Dendritic cell treated with granulocyte-macrophage colony-stimulating factor and Interleukin-4, amounts not matched to agents 40 ng/mL and 50 ng/mL, for 4 days (primary cell): Measurements from ENCODE around the gene GTPBP6.

Source experiments
- H3K27ac Mint-ChIP-seq: one replicate; pipeline ENCODE4 v1.8.0; 2022; ENCODE audit warnings: mild to moderate bottlenecking, mixed read lengths
- H3K27me3 Mint-ChIP-seq: one replicate; pipeline ENCODE4 v1.8.0; 2022; ENCODE audit warnings: mild to moderate bottlenecking, mixed read lengths
- H3K36me3 Mint-ChIP-seq: one replicate; pipeline ENCODE4 v1.8.0; 2022; ENCODE audit warnings: low read depth, mixed read lengths
- H3K4me1 Mint-ChIP-seq: one replicate; pipeline ENCODE4 v1.8.0; 2022; ENCODE audit warnings: low read depth, mixed read lengths
- H3K4me3 Mint-ChIP-seq: one replicate; pipeline ENCODE4 v1.8.0; 2022; ENCODE audit warnings: mild to moderate bottlenecking, moderate library complexity, mixed read lengths
- H3K9me3 Mint-ChIP-seq: one replicate; pipeline ENCODE4 v1.8.0; 2022; ENCODE audit warnings: mixed read lengths
- intact Hi-C: fragments of 100-400 bp; cut with micrococcal nuclease; formaldehyde crosslinking; loops from one replicate; pipeline ENCODE4 v1.15.0; 2022

The GTPBP6 gene

GRCh38 chrX:323721-324628 lies 5.4 kb upstream of the GTPBP6 start:
- intact Hi-C loops, result no loop called here
- H3K27ac Mint-ChIP-seq, result no peak overlapping the region
- peaks cover 11% of the 10 kb centered on the region for H3K36me3 Mint-ChIP-seq
- H3K9me3 Mint-ChIP-seq, result no peaks in the 10 kb centered on the region
- H3K4me1 Mint-ChIP-seq, result peaks cover 29% of the 10 kb centered on the region
- H3K27me3 Mint-ChIP-seq, result peaks cover 48% of the 10 kb centered on the region
- H3K4me3 Mint-ChIP-seq, result peak overlapping the region; percentile 27

DNA sequence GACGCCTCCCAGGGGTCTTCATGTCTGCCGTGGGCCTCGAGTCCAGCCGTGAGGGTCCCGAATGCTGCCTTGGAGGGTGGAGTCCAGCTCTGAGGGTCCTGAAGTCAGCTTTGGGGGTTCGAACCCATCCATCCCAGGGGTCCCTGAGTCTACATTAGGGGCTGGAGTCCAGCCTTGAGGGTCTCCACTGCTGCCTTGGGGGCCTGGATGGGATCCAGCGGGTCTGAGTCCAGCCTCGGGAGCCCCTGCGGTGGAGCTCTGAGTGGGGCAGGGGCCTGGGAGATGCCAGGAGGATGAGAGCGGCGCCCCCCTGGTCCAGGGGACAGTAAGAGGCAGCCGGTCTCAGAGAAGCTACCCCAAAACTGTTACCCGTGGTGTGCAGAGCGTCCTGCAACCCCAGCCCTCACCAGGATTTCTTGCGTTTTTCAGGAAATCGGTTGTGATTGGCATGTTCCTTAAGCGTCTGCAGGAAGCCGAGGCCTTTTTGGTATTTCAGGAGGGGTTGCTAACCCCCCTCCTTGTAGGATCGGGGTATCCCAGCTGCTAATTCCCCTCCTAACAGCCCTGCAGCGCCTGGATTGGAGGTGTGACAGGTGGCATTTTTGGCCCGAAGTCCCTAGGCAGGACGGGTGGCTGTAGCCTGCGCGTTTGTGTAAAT lies 1.7 kb upstream of the GTPBP6 start:
- Mint-ChIP-seq H3K9me3 (no peaks in the 10 kb centered on the region), H3K27me3 (peaks cover 37% of the 10 kb centered on the region), H3K4me1 (peaks cover 27% of the 10 kb centered on the region), H3K36me3 (peaks cover 21% of the 10 kb centered on the region), H3K4me3 (peak overlapping the region; percentile 82), H3K27ac (peak overlapping the region; percentile 84)
- intact Hi-C loops, result no loop called here

DNA sequence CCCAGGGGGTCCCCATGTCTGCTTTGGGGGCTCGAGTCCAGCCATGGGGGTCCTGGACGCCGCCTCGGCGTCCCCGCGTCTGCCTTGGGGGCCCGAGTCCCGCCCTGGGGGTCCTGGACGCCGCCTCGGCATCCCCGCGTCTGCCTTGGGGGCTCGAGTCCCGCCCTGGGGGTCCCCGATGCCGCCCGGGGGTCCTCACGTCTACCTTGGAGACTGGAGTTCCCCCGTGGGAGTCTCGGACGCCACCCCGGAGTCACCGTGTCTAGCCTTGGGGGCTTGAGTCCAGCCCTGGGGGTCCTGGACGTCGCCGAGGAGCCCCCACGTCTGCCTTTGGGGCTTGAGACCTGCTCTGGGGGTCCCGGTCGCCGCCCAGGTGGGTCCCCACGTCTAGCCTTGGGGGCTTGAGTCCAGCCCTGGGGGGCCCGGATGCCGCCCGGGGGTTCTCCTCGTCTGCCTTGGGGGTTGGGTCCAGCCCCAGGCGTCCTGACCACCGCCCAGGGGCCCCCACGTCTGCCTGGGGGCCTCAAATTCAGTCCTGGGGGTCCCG lies 1.1 kb upstream of the GTPBP6 start:
- Mint-ChIP-seq H3K9me3 (no peaks in the 10 kb centered on the region), H3K4me1 (peaks cover 21% of the 10 kb centered on the region), H3K4me3 (peak overlapping the region; percentile 82), H3K27me3 (peaks cover 32% of the 10 kb centered on the region), H3K27ac (peak overlapping the region; percentile 84), H3K36me3 (peaks cover 21% of the 10 kb centered on the region)
- intact Hi-C loops, result loop anchor here (2.0 kb wide), 1 partner anchor 45 kb away; no protein-coding TSS in a partner anchor

DNA sequence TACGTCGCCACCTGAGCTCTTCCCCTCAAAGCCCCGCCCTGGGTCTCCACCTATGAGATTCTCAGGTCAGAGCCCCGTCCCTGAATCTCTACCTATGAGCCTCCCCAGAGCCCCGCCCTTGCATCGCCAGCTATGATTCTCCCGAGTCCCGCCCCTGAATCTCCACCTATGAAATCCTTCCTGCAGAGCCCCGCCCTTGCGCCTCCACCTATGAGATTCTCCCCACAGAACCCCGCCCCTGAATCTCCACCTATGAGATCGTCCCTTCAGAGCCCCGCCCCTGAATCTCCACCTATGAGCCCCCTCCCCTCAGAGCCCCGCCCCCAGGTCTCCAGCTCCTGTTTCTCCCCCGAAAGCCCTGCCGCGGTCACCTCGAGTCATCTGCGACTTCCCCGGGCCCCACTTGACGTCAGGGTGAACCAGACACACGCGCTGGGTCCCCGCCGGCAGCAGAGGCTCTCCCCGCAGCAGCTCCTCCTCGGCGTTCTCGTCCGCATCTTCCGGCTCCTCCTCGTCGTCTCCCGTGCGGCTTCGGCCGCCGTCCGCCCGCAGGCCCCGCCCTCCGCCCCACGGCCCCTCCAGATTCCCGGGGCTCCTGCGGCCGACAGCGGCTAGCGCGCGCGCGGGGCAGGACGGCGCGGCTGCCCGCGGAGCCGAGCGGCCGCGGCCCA lies 393 bp downstream of the GTPBP6 start:
- H3K27me3 Mint-ChIP-seq, result peaks cover 19% of the 10 kb centered on the region
- H3K9me3 Mint-ChIP-seq, result no peaks in the 10 kb centered on the region
- intact Hi-C loops, result loop anchor here (1.0 to 2.0 kb wide), 3 partner anchors 35 to 69 kb away; no protein-coding TSS in a partner anchor
- H3K36me3 Mint-ChIP-seq, result peaks cover 21% of the 10 kb centered on the region
- peak overlapping the region; percentile 82 for H3K4me3 Mint-ChIP-seq
- peak overlapping the region; percentile 84 for H3K27ac Mint-ChIP-seq
- peaks cover 9% of the 10 kb centered on the region for H3K4me1 Mint-ChIP-seq

DNA sequence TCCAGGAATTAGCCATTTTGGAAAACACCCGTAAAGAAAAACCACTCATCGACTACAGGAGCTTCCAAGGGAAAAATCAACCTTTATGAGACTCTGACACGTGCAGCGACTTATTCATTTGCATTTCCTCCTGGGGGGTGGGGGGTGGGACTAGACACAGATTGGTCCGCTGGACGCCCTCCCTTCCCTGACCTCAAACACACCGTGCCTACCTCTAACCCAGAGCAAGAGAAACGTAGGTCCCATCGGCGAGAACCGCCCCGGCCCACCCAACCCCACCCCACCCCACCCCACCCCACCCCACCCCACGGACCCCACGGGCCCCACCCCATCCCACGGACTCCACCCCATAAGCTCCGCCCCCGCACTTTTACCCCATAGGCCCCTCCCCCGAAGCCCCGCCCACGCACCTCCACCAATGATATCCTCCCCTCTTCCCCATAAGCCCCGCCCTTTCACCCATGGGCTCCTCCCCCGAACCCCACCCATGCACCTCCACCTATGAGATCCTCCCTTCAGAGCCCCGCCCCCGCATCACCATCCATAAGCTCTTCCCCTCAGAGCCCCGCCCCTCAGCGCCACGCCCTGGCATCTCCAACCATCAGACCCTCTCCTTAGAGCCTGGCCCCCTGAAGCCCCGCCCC lies 1.1 kb downstream of the GTPBP6 start:
- Mint-ChIP-seq H3K4me3 (peak overlapping the region; percentile 82), H3K36me3 (peaks cover 21% of the 10 kb centered on the region), H3K4me1 (peaks cover 6% of the 10 kb centered on the region), H3K27me3 (peaks cover 13% of the 10 kb centered on the region), H3K9me3 (no peaks in the 10 kb centered on the region), H3K27ac (peak overlapping the region; percentile 84)
- intact Hi-C loops, result loop anchor here (1.0 to 2.0 kb wide), 3 partner anchors 34 to 70 kb away; no protein-coding TSS in a partner anchor

DNA sequence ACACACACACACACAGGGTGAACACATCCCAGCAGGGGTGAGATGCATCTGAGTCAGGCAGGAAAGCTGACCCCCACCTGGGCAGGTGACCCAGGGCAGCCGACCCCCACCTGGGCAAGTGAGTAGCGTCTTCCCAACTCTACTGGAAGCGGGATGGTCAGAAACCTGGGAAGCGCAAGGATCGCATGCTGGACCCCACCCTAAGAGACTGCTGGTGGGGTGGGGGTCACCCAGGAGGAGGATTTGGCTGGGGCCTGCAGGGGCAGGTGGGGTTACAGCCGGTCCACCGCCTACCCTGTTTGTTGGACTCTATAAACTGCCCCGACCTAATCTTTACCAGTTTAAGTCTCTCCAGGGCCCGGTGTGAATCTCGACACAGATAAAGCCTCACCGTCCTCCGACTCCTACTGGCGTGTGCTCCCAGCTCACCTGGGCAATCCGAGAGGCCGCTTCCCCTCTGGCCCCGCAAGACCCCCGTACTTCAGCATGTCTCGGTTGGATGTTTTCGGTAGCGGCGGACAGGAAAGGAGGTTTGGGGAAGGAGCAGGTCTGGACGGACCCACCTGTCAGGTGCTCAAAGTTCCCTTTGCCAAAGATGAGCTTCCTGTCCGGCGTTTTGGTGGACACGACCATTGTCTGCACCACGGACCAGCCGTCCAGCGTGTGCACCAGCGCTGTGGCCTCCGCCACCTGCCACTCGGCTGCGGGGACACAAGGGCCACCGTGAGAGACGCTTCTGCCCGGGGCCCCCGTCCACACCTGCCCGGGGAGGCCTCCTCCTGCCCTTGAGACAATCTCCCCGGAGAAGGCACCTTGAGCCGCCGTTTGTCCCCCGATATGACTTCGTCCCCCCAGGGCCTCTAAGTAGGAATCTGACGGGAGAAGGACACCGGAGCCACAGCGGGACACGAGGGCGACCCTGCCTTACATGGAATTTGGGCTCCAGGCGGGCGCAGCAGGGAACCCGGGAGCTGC lies 2.0 kb downstream of the GTPBP6 start:
- Mint-ChIP-seq H3K4me3 (peak overlapping the region; percentile 21), H3K36me3 (peaks cover 21% of the 10 kb centered on the region), H3K27ac (peak overlapping the region; percentile 50), H3K4me1 (peaks cover 6% of the 10 kb centered on the region), H3K27me3 (peaks cover 11% of the 10 kb centered on the region), H3K9me3 (no peaks in the 10 kb centered on the region)
- intact Hi-C loops, result no loop called here

DNA sequence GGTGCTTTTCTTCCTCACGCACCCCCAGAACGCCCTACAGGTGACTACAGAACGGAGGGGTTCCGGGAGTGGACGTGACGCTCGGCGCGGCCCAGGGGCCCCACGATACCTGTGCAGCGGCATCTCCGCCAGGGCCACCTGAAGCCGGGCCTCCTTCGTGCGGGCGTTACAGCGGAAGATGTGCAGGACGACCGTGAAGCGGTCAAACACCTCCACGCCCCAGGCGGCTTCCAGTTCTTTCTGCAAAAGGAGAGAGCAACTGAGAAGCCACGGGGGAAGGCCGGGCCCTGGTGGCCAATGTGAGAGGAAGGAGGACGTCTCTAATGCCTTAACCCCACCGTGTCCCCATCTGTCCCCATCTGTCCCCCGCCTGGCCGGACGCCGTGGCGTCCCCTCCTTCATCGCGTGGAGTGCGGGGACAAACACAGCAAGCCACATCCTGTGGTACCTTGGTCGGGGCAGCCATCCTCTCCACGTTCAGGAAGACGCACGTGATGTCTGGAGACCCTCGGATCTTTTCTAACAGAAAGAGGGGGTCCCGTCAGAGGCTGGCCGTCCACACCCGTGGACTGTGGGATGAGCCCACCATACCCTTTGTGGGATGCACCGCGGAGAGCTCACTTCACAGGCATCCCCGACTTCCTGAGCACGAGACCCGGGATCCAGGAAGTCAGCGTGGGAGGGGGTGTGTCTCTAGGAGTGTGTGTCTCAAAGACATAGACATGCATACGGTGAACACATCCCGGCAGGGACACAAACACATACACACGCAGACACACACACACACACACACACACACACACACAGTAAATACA lies 3.6 kb downstream of the GTPBP6 start:
- H3K4me1 Mint-ChIP-seq, result peaks cover 1% of the 10 kb centered on the region
- peaks cover 2% of the 10 kb centered on the region for H3K27me3 Mint-ChIP-seq
- H3K9me3 Mint-ChIP-seq, result no peaks in the 10 kb centered on the region
- intact Hi-C loops, result no loop called here
- H3K4me3 Mint-ChIP-seq, result no peak overlapping the region
- H3K36me3 Mint-ChIP-seq, result peaks cover 18% of the 10 kb centered on the region
- H3K27ac Mint-ChIP-seq, result no peak overlapping the region

- H3K27me3 Mint-ChIP-seq, result no peaks in the 10 kb centered on the region
- H3K4me1 Mint-ChIP-seq, result no peaks in the 10 kb centered on the region
- intact Hi-C loops, result no loop called here
- H3K27ac Mint-ChIP-seq, result no peak overlapping the region
- H3K36me3 Mint-ChIP-seq, result peaks cover 11% of the 10 kb centered on the region
- no peak overlapping the region for H3K4me3 Mint-ChIP-seq
- no peaks in the 10 kb centered on the region for H3K9me3 Mint-ChIP-seq
These were observed 4.5 kb downstream of the GTPBP6 start for GRCh38 chrX:314049-314448.

GRCh38 chrX:313546-313945 lies 5.0 kb downstream of the GTPBP6 start:
- Mint-ChIP-seq H3K9me3 (no peaks in the 10 kb centered on the region), H3K27ac (no peak overlapping the region), H3K4me3 (no peak overlapping the region), H3K27me3 (no peaks in the 10 kb centered on the region), H3K4me1 (no peaks in the 10 kb centered on the region), H3K36me3 (peaks cover 9% of the 10 kb centered on the region)
- intact Hi-C loops, result no loop called here

DNA sequence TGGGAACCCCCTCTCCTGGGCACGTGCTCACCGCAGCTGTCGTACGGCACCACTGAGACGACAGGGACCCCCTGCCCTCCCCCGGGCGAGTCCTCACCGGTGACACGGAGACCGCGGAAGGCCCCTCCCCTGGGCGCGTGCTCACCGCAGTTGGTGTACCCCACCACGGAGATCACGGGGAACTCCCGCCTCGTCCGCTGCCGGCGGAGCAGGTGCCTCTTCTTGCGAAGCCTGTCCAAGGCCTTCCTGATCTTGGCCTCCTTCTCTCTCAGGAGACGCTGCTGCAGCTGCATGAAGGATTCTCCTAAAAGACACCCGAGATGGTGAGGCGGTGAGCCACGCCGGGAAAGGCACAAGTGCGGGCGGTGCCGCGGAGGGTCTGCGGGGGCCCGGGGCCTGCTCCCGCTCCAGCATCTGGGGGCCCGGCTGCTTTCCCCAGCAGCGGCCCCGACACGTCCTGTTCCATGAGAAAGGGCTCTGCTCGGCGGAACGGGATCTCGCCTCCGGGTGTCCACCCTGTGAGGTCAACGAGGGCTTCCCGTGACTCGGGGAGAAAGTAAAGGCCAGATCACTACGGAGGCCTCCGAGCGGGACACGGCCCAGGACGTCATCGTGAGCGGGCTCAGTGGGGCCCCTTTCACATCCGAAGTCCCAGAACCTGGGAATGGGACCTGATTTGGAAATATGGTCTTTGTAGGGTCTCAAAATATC lies 5.8 kb downstream of the GTPBP6 start:
- Mint-ChIP-seq H3K9me3 (no peaks in the 10 kb centered on the region), H3K27ac (no peak overlapping the region), H3K27me3 (no peaks in the 10 kb centered on the region), H3K4me3 (no peak overlapping the region), H3K4me1 (no peaks in the 10 kb centered on the region), H3K36me3 (peaks cover 2% of the 10 kb centered on the region)
- intact Hi-C loops, result no loop called here

DNA sequence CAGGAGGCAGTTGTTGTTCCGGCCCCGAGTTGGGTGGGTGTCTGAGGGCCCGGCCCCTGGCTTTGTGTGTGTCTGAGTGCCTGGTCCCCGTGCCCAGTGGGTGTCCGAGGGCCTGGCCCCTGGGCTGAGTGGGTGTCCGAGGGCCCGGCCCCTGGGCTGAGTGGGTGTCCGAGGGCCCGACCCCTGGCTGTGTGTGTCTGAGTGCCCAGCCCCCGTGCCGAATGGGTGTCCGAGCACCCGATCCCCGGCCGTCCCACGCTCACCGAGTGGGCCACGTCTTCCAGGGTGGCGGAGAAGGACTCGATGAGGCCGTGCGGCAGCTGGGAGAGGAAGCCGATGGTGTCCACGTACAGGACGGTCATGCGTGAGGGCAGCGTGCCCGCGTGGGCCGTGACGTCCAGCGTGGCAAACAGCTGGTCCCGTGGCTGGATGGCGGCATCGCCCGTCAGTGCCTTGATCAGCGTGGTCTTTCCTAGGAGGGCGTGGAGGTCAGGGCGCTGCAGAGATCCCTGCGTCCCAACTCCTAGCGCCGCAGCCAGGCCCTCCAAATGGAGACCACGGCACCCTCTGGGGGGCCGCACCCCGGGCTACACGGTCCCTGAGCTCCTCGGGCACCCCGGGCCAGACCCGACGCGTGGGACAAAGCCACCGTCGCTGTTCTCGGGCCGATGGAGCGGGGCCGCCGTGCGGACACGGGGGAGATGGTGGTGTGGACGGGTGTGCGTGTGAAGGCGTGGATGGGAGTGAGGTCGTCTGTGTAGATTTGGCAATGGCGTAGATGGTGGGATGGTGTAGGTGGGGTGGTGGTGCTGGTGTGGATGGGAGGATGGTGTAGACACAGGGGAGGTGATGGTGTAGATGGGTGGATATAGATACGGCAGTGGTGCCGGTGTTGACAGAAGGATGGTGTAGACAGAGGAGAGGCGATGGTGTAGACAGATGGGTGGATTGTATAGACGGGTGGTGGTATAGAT lies 7.2 kb downstream of the GTPBP6 start:
- Mint-ChIP-seq H3K36me3 (no peaks in the 10 kb centered on the region), H3K27ac (no peak overlapping the region), H3K9me3 (no peaks in the 10 kb centered on the region), H3K4me1 (no peaks in the 10 kb centered on the region), H3K27me3 (no peaks in the 10 kb centered on the region), H3K4me3 (no peak overlapping the region)
- intact Hi-C loops, result no loop called here
